Medulla oblongata (tissue), 1 donor: ENCODE results near the gene WDR7.

ENCODE experiments used
- DNase-seq: peaks from one replicate; pipeline ENCODE4 v3.0.0-alpha.2; 2015; ENCODE audit errors: extremely low spot score

WDR7 gene

DNA sequence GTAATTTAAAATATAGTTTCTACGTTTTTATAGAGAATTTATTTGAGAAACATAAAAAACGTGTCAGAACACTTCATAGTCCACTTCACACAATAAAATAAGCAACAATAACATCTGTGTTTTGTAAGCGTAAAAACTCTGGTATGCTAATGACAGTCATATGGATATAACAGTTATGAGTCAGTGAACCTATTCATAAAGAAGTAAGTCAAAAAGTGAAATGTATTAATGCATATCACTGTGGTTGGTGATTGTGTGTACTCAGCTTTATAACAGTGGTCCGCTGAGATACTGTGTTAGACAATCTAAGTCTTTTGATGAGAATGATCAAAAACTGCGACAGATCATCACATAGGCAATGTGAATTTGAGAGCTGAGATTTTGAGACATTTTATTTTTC, 153.2 kb downstream of the WDR7 start:
- no peak for DNase-seq

DNA sequence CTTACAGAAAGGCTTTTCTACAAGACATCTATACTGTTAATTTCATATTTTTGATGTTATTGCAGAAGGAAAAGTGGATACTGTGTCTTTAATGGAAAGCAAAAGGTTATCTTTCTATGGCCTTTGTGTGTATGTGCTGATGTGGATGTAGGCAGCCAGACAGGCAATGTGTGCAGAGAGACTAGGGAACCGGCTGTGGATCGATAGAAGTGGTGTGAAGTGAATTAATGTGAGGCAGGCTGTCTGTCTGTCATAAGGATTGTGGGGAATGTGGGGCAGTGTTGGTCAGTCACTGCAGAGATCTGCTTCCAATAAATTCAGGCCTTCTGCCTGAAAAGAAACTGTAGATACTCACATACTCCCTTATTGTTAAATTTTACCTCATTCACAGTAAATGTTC, 156.7 kb downstream of the WDR7 start:
- no peak for DNase-seq

DNA sequence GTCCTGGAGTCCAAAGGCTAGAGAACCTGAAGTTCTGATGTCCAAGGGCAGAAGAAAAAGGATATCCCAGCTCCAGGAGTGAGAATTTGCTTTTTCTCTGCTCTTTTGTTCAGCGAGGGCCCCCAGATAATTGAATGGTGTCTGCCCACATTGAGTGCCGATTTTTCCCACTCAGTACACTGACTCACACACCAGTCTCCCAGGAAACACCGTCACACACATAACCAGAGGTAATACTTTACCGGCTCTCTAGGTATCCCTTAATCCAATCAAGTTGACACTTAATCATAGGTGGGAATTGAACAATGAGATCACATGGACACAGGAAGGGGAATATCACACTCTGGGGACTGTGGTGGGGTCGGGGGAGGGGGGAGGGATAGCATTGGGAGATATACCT, 161.5 kb downstream of the WDR7 start:
- DNase-seq, result no peak

DNA sequence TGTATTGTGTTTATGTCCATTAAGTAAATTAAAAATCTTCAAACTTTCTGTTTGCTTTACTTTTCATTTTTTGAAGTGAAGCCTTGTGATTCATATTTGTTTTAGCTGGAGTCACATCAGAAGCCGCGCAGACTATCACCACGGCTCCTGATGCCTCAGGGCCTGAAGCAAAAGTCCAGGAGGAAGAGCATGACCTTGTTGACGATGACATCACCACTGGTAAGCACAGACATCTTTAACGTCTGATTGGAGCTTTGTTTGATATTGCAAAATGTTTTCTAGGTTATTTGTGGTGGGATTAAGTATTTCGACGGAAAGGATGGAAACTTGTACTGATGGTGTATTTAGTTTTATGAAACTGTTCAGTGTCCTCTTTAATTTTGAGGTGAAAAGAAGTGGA, 164.8 kb downstream of the WDR7 start:
- DNase-seq, result no peak

DNA sequence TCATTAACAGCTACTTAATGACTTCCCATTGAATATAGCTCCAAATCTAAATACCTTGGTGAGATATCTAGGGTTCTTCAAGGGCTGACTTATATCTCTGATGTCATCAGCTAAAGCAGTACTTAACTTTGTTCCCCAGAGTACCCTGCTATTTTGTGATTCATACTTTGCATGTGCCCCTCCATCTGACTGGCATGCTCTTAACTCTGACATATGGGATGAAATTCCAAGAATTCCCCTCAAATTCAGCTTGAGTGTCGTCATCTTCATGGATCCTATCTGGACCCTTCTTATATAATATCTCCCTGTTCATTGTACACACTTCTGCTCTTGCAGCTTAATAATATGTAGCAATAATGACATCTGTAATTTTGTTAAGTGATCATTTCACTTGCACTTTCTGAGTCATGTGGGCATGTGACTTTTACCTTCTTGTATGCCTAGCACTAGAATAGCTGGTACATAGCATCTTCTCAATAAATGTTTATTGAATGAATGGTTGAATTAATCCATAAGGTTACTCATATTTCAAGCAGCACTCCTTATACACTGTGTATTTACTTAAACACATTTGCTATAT, 172.9 kb downstream of the WDR7 start:
- DNase-seq, result no peak

DNA sequence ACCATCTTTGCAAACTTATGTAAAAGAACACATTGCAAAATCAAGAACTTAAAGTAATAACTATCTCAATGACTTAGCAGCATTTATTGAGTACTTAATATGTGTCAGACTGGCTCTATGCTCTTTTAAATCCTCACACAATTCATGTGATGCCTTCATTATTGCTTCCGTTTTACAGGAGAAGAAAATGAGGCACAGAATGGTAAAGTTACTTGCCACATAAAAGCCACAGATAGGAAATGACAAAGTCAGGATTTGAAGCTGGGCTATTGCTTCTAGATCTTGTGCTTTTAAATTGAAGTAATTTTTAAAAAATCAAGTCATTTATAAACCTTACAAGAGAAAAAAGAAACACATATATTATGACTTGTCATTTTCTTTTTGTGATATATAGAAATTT, 174.2 kb downstream of the WDR7 start:
- no peak for DNase-seq

DNA sequence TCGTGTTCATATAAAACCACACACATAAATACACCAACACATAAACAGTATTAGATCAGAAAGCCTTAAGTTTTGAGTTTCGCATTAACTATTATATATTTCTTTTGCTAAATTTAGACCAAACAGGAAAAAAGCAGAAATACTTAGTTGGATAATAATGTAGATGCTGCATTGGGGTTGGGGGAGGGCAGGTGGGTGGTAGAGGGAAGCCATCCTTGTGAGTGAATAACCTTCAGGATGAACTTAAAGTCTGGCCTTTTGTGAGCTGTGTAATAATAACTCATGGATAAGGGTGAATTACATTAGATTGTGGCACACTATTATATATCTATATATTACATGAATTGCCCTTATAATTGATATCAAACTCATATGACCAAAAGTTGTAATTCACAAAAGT, 174.7 kb downstream of the WDR7 start:
- DNase-seq, result no peak

DNA sequence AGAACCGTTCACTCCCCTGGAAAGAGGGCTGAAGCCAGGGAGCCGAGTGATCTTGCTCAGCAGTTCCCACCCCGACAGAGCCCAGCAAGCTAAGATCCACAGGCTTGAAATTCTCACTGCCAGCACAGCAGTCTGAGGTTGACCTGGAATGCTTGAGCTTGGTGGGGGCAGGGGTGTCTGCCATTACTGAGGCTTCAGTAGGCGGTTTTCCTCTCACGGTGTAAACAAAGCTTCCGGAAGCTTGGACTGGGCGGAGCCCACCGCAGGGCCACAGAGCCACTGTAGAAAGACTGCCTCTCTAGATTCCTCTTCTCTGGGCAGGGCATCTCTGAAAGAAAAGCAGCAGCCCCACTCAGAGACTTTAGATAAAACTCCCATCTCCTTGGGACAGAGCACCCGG, 180.8 kb downstream of the WDR7 start:
- DNase-seq, result no peak

DNA sequence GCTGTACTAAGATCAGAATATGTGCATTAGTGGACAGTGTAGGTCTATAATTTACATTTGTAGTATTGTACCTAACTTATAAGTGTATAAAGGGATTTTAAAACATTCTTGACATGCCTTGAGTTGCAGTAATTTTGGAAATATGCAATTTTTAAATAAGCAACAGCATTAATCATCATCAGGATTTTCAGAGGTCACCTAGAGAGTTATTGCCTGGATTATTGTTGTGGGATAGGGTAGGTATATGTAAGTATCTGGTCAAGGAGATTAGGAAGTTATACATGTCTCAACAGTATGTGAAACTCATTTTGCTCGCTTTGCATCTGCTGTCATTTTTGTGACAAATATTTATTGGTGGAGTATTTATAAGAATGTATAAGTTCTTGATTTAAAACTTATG, 184.2 kb downstream of the WDR7 start:
- DNase-seq, result no peak

DNA sequence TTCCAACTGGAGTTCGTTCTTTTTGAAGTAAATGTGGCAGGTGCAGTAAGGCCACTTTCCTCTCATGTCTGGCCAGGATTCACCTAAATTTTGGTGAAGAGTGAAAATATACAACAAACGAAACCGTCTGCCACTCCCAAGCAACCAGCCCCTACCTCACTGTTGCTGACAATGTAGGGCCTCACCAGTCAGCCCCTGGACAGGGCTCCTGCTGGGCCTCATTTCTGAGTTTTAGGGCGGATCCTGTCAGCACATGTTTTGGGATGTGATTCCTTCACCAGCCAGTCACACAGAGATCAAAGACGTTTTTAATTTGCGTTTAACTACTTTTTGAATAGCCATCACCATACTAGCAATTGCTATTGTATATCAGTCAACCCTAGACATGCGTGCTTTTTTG, 185.0 kb downstream of the WDR7 start:
- DNase-seq, result no peak

DNA sequence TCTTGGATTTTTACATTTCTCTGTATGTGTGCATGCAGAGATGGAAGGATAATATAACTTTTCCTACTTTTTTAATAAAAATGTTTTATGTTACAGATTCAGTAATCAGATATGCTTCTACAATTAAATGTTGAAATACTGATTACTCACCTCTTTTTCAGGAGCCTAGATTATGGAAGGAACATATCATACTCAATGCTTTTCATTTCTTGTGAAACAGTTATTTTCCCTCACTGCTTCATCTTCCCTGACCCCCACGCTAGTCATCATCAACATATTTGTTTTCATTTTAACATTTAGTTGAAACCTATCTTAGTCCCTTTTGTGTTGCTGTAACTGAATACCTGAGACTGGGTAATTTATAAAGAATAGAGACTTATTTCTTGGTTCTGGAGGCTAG, 190.7 kb downstream of the WDR7 start:
- no peak for DNase-seq

DNA sequence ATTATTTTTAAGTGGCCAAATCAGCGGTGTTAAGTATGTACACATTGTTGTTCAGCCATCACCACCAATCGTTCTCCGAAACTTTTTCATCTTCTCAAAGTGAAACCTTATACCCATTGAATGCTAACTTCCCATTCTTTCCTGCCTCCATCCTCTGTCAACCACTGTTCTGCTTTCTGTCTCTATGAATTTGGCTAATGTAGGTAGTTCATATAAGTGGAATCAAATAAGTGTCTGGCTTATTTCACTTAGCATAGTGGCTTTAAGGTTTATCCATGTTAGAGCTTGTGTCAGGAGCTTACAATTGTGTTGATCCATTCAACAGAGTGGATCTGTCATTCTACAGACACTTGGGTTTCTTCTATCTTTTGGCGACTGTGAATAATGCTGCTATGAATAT, 192.1 kb downstream of the WDR7 start:
- no peak for DNase-seq

DNA sequence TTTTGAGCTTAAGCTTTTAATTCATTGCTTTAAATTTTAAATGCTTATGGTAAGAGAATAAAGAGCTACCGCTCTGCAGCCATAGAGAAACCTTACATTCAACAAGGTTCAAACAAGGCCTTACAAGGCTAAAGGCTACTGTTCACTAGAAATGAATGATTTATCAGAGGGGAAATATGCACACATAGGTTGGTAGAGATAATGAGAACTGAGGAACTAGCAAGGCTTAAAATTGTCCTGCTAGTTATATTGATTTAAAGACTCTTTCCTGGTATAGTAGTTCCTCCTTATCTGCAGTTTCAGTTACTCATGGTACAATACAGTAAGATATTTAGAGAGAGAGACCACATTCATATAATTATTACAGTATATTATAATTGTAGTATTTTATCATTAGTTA, 193.4 kb downstream of the WDR7 start:
- no peak for DNase-seq

DNA sequence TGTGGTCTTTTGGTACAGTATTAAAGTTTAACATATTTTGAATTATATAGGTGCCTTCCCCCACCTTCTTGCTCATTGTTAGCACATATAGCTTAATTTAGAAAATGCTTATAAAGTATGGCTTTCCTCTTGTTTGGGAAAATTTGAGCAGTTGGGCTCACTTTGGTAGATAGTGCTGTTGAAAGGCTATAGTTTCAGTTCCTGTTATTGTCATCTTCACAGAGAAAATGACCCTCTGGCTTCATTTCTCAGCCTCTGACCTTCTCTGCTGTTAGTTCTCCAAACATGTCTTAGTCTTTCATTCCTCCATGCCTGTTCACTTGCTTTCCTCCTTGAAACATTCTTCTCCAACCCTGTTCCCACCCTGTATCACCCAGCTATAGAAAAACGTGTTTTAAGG, 200.6 kb downstream of the WDR7 start:
- DNase-seq, result no peak

DNA sequence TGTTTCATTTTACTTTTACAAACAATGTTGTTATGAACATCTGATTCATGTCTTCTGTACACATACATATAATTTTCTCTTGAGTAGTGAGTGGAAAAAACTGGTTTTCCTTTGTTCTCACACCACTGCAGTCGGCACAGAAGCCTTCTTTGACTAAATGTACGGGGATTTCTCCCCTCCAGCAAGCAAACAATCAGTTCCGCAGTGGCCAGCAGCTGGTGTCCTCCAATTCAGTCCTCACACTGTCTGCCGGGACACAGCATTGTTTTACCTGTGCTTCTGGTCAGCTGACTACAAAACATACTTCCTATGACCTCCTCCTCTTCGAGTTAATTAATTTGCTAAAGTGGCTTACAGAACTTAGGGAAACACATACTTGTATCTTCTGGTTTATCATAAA, 202.8 kb downstream of the WDR7 start:
- peak; percentile 70 for DNase-seq

DNA sequence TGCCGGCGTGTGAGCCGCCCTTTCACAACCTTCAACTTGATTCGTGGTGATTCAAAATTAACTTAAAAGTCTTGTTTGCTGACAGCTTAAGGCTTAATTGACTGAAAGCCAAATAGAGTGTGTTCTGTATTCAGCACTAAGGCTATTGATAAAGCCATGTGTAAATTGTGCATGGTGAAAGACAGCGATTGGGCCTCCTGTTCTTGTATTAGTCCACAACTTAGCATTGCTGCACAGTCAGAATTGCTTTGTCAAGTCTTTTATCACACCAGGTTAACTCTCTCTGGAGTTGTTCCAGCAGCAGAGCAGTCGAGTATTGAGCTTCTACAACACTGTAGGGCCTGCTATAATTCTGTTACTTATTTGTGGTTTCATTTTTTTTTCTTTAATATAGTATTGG, 210.1 kb downstream of the WDR7 start:
- DNase-seq, result peak; percentile 27

DNA sequence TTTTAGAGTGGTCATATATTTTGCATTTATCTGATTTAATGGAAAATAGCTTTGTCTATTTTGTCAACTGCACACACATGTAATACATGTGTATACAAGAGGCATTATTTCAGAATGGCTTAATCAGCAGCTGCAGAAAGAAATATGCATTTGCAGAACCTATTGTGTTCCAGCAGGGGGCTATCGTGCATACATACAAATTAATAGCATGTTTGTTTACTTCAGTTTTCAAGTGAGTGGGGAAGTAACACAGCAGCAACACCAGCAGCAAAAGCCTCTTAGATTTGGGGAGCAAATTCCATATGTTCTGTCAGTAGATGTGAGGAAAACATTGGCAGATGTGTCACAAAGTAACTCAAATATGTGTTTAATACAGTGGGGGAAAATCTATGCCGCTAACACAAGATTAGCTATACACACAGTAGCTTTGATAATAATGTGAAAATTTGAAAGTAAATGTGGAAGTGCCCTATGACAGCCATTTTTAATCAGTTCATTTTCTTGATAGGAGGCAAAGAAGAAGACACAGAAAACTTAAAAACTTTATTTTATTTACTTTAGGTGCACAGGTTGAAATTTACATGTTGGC, 218.1 kb downstream of the WDR7 start:
- DNase-seq, result peak; percentile 74

DNA sequence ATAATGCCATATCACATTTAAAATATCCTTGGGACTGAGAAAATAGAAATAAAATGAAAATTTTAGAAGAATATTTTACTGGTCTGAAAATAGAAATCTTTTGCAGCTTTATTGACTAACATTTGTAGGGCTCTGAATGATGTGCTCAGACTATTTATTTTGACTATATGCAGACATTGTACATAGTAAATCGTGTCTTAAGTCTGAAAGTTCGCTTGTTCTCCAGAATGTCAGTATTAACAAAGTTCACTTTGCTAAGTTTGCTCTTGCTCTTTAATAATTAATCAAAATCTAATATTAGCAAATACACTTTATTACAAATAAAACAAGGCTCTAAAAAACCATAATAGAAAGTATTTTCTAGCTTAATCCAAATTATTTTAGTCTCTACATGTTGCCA, 219.8 kb downstream of the WDR7 start:
- DNase-seq, result no peak

DNA sequence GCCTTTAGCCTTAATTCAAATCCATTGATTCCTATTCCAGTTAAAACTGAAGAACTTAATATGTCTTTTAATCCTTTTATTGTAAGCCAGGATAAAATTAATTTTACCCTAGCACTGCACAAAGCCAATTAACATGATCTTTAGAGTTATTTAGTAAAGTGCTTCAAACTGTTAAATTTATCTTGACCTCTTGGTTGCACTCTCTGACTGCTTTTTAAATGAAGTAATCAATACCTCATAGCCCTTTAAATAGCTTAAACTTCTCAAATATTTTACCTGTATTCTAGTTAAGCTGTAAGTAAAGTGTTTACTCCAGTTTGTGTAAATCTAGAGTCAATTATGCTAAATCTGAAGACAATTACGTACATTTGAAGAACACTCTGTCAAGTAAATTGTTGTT, 221.0 kb downstream of the WDR7 start:
- DNase-seq, result no peak

DNA sequence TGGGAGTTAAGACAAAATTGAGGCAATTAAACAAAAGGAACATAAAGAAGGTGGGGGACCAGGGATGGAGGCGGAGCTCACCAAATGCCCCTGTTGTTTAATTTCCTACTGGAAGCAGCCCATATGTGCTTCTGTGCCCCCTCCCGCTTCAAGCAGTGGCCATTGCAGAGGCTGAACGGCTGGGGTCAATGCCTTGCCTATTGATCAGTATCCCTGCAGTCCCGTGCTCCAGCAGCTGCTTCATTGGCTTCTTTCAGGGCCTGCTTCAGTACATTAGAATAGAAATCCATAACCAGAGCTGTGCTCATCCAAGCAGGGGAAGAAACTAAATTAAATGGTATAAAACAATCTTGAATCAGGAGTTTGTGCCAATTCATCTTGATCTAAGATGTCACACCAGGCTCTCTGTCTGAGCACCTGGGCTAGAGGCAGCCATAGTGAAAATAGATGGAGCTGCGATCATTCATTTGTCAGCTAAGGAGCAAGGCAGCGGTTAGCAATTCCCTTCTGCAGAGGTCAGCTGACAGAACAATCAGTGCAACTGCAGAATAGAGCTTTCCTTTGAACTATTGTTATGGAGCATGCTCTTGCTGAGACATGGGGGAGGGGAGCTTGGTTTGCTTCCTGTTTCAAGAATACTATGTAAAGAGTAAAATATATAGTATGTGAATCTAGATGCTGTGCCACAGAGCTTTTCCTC, 222.4 kb downstream of the WDR7 start:
- DNase-seq, result peak; percentile 88

DNA sequence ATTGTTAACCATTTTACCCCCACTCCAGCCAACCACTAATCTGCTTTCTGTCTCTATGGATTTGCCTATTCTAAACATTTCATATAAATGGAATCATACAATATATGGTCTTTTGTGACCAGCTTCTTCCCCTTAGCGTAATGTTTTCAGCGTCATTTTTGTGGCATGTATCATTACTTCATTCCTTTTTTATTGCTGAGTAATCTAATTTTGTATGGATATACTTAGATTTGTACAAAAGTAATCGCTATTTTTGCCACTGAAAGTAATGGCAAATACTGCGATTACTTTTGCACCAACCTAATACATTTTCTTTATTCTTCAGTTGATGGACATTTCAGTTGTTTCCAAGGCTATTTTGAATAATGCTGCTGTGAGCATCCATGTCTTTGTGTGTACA, 227.6 kb downstream of the WDR7 start:
- DNase-seq, result no peak

DNA sequence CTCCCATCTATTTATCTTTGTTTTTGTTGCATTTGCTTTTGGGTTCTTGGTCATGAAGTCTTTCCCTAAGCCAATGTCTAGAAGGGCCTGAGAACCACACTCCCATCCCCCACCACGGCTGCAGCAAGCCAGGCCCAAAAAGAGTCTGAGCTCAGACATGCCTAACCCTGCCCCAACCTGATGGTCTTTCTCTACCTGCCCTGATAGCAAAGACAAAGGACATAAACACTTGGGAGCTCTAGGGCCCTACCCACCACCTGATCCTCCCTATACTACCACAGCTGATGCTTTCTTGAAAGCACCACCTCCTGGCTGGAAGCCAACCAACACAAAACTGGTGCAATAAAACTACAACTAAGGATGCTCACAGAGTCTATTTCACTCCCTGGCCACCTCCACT, 233.4 kb downstream of the WDR7 start:
- DNase-seq, result no peak

DNA sequence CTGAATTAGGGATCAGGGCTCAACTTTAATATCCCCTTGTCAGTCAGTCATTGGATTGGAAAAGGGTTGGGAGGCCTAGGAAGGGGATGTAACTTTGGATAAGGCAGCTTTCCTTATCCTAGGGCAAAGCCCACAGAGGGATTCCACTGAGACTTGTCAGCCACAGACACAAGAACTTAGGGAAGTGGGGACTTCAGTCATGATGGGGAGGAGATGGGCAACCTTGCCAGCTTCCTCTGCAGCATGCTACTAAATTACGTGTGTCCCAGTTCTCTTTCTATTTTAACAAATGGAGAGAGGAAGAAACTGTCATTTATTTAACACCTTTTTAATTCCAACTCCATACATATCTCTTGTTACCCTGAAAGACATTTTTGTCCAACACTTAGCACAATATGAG, 237.8 kb downstream of the WDR7 start:
- DNase-seq, result no peak

DNA sequence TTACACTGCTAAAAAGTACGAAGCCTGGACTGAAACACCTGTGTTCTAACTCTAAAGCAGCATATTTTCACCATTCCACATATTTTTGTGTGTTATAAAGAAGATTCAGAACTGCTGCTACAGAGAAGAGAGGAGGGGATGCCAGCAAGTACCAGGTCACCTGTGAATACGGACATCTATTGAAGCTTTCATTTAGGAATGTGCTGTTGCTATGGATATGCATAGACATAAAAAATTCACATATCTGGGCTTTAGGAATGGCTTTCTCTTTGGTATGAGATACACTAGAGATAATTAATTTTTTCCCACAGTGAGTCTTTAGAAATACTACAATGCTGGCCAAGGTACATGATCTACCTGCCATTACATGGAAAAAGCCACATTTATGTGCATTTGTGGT, 238.5 kb downstream of the WDR7 start:
- no peak for DNase-seq
